ENCODE data around the gene SPTBN2. TPM values are rescaled to one million over a fixed set of nuclear protein-coding genes. Genes with fewer than 3 reads are reported as not detected.

The SPTBN2 gene
- total RNA-seq, 1 experiment from 2014 or later = 7.3 TPM

DNA sequence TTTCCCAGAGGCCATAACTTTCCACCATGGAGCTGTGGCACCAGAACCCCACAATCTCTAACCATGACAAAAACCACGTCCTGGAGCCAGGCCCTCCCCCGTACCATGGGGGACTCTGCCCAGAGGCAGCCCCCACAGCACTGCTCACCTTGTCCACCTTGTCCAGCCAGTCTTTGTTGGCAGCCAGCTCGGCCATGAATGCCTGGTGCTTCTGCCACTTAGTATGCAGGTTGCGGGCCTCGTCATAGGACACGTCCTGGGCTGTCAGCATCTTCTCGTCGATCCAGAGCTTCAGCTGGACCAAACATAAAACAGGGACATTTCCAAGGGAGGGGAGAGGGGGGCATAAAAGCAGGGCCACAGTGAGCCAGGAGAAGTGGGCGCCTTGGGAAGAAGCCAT, 30.5 kb downstream of the SPTBN2 start:
- in situ Hi-C loops (cut with HindIII; ENCODE audit: low pct_unique_long_range_greater_than_20kb, low sequenced_read_pairs) = no loop called here
- CTCF ChIA-PET = no interaction called here

DNA sequence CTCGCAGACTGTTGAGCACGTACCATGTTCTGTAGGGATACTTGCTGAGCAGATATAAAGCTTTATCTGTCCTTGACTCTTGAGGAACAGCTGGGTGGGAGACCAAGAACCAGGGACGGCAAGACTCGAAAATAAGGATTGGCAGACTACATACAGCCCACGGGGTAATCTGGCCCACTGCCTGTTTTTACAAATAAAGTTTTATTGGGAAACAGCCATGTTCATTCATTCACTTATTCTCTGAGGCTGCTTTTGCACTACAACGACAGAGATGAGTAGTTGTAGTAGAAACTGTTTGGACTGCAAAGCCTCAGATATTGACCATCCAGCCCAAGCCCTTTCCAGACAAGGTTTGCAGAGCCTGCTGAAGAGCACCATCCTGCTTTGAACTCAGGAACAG, 31.0 kb downstream of the SPTBN2 start:
- in situ Hi-C loops (cut with HindIII; ENCODE audit: low pct_unique_long_range_greater_than_20kb, low sequenced_read_pairs) = no loop called here
- ChIA-PET POLR2A (interaction anchor here (0.7 kb wide), 1 partner anchor 301 kb away, joined by 3 read pairs; no protein-coding TSS in a partner anchor), CTCF (no interaction called here)
- Histone ChIP-seq H3K4me1 (ENCODE audit: control insufficient read depth, insufficient read depth, low read length) (no peaks in the 10 kb centered on the region), H3K4me3 (ENCODE audit: low read depth in 2 of 2, low read length in 2 of 2) (no peak overlapping the region), H3K27ac (ENCODE audit: low read length) (no peak overlapping the region), H3K27me3 (ENCODE audit: control insufficient read depth, insufficient read depth, low read length) (no peaks in the 10 kb centered on the region), H3K36me3 (ENCODE audit: control insufficient read depth, insufficient read depth, low read length) (no peaks in the 10 kb centered on the region), H3K9me3 (ENCODE audit: control insufficient read depth, insufficient read depth, low read depth, low read length) (no peaks in the 10 kb centered on the region)
- ATAC-seq = no peak
- no peak for TF ChIP-seq TCF7L2 (IDR thresholded peaks at IDR 0.05; ENCODE audit: low read depth, low read length)
- TF ChIP-seq SIN3A (IDR thresholded peaks at IDR 0.05; ENCODE audit: borderline replicate concordance, insufficient read depth, low read depth, low read length) = no peak
- TF ChIP-seq, protein P1, sequence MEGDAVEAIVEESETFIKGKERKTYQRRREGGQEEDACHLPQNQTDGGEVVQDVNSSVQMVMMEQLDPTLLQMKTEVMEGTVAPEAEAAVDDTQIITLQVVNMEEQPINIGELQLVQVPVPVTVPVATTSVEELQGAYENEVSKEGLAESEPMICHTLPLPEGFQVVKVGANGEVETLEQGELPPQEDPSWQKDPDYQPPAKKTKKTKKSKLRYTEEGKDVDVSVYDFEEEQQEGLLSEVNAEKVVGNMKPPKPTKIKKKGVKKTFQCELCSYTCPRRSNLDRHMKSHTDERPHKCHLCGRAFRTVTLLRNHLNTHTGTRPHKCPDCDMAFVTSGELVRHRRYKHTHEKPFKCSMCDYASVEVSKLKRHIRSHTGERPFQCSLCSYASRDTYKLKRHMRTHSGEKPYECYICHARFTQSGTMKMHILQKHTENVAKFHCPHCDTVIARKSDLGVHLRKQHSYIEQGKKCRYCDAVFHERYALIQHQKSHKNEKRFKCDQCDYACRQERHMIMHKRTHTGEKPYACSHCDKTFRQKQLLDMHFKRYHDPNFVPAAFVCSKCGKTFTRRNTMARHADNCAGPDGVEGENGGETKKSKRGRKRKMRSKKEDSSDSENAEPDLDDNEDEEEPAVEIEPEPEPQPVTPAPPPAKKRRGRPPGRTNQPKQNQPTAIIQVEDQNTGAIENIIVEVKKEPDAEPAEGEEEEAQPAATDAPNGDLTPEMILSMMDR (IDR thresholded peaks at IDR 0.05) = no peak
- TF ChIP-seq, protein P2, sequence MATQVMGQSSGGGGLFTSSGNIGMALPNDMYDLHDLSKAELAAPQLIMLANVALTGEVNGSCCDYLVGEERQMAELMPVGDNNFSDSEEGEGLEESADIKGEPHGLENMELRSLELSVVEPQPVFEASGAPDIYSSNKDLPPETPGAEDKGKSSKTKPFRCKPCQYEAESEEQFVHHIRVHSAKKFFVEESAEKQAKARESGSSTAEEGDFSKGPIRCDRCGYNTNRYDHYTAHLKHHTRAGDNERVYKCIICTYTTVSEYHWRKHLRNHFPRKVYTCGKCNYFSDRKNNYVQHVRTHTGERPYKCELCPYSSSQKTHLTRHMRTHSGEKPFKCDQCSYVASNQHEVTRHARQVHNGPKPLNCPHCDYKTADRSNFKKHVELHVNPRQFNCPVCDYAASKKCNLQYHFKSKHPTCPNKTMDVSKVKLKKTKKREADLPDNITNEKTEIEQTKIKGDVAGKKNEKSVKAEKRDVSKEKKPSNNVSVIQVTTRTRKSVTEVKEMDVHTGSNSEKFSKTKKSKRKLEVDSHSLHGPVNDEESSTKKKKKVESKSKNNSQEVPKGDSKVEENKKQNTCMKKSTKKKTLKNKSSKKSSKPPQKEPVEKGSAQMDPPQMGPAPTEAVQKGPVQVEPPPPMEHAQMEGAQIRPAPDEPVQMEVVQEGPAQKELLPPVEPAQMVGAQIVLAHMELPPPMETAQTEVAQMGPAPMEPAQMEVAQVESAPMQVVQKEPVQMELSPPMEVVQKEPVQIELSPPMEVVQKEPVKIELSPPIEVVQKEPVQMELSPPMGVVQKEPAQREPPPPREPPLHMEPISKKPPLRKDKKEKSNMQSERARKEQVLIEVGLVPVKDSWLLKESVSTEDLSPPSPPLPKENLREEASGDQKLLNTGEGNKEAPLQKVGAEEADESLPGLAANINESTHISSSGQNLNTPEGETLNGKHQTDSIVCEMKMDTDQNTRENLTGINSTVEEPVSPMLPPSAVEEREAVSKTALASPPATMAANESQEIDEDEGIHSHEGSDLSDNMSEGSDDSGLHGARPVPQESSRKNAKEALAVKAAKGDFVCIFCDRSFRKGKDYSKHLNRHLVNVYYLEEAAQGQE (IDR thresholded peaks at IDR 0.05; ENCODE audit: insufficient read depth in 1 of 2, low read depth in 2 of 2, low read length in 1 of 2) = no peak
- no peak for TF ChIP-seq POLR2AphosphoS5 (IDR thresholded peaks at IDR 0.05; ENCODE audit: low read depth, low read length)
- DNase-seq (ENCODE audit: low read depth, low spot score) = no peak
- BruUV-seq (replicated peaks) = no TSS peak
- intact Hi-C loops (cut with micrococcal nuclease; ENCODE audit: unreplicated experiment) = loop anchor here (10.0 kb wide), 1 partner anchor 47 kb away; a partner anchor contains a TSS

More for the DNA sequence above, 30.5 kb downstream of the SPTBN2 start:
- no peaks in the 10 kb centered on the region for H3K4me1 ChIP-seq (ENCODE audit: control insufficient read depth, insufficient read depth, low read length)
- POLR2A ChIA-PET = no interaction called here
- H3K27me3 ChIP-seq (ENCODE audit: control insufficient read depth, insufficient read depth, low read length) = no peaks in the 10 kb centered on the region
- BruUV-seq (replicated peaks) = no TSS peak
- no peak overlapping the region for H3K4me3 ChIP-seq (ENCODE audit: low read depth in 2 of 2, low read length in 2 of 2)
- H3K9me3 ChIP-seq (ENCODE audit: control insufficient read depth, insufficient read depth, low read depth, low read length) = no peaks in the 10 kb centered on the region
- TF ChIP-seq POLR2AphosphoS5 (IDR thresholded peaks at IDR 0.05; ENCODE audit: low read depth, low read length) = no peak
- TF ChIP-seq TCF7L2 (IDR thresholded peaks at IDR 0.05; ENCODE audit: low read depth, low read length) = no peak
- TF ChIP-seq SIN3A (IDR thresholded peaks at IDR 0.05; ENCODE audit: borderline replicate concordance, insufficient read depth, low read depth, low read length) = no peak
- TF ChIP-seq, protein P1 (IDR thresholded peaks at IDR 0.05) = no peak
- TF ChIP-seq, protein P2 (IDR thresholded peaks at IDR 0.05; ENCODE audit: insufficient read depth in 1 of 2, low read depth in 2 of 2, low read length in 1 of 2) = no peak
- H3K36me3 ChIP-seq (ENCODE audit: control insufficient read depth, insufficient read depth, low read length) = no peaks in the 10 kb centered on the region
- ATAC-seq (no peak), DNase-seq (ENCODE audit: low read depth, low spot score) (no peak)
- intact Hi-C loops (cut with micrococcal nuclease; ENCODE audit: unreplicated experiment) = loop anchor here (10.0 kb wide), 1 partner anchor 46 kb away; a partner anchor contains a TSS
- no peak overlapping the region for H3K27ac ChIP-seq (ENCODE audit: low read length)
